22Rv1 (cell line): ENCODE results near the gene ANKLE2.

Experiments used
- CTCF ChIP-seq: fragments of 450-650 bp; IDR thresholded peaks from 2 replicates; pipeline ENCODE4 v1.5.1; 2017; ENCODE audit warnings: mild to moderate bottlenecking
- ZFX ChIP-seq: fragments of 450-650 bp; IDR thresholded peaks from 2 replicates; pipeline ENCODE4 v1.6.1; 2017; ENCODE audit warnings: antibody characterized with exemption, borderline replicate concordance

GRCh38 chr12:132777614-132778013 is 16.0 kb upstream of the ANKLE2 start:
- TF ChIP-seq CTCF (no peak), ZFX (no peak)
